RWPE2 (cell line): Measurements from ENCODE around the gene LRRK1.

ENCODE experiments used
- ATAC-seq: fragments of 200-7000 bp; cut with Tn5 transposase; 3 replicates; pipeline ENCODE4 v1.9.1; 2021; ENCODE audit warnings: low read depth
- DNase-seq: peaks from one replicate; pipeline ENCODE4 v3.0.0-alpha.2; 2020; ENCODE audit warnings: low spot score
- H3K27ac ChIP-seq: fragments of 450-650 bp; 2 replicates; pipeline ENCODE4 v1.5.1; 2017; ENCODE audit warnings: mild to moderate bottlenecking; ENCODE audit not compliant: poor library complexity, severe bottlenecking
- H3K27me3 ChIP-seq: fragments of 250-450 bp; sonication (Bioruptor Pico); 2 replicates; pipeline ENCODE4 v1.5.1; 2021; ENCODE audit warnings: mild to moderate bottlenecking, moderate library complexity; ENCODE audit not compliant: insufficient read depth, poor library complexity, severe bottlenecking
- H3K36me3 ChIP-seq: fragments of 250-450 bp; sonication (Bioruptor Pico); 2 replicates; pipeline ENCODE4 v1.5.1; 2020; ENCODE audit warnings: low read depth, mild to moderate bottlenecking, moderate library complexity
- H3K4me1 ChIP-seq: fragments of 250-450 bp; sonication (Bioruptor Pico); 2 replicates; pipeline ENCODE4 v1.5.1; 2021; ENCODE audit warnings: mild to moderate bottlenecking, moderate library complexity; ENCODE audit not compliant: insufficient read depth, poor library complexity, severe bottlenecking
- H3K4me3 ChIP-seq: fragments of 250-450 bp; sonication (Bioruptor Pico); 2 replicates; pipeline ENCODE4 v1.5.1; 2021; ENCODE audit warnings: mild to moderate bottlenecking, moderate library complexity; ENCODE audit not compliant: severe bottlenecking
- H3K9me3 ChIP-seq: fragments of 250-450 bp; sonication (Bioruptor Pico); 2 replicates; pipeline ENCODE4 v1.5.1; 2021; ENCODE audit warnings: mild to moderate bottlenecking, moderate library complexity; ENCODE audit not compliant: severe bottlenecking
- CTCF ChIP-seq: fragments of 450-650 bp; IDR thresholded peaks from one replicate; pipeline ENCODE4 v1.5.1; 2017; ENCODE audit warnings: mild to moderate bottlenecking, moderate library complexity; ENCODE audit not compliant: poor library complexity, severe bottlenecking

The LRRK1 gene

GRCh38 chr15:100931143-100931890 is 12.2 kb downstream of the LRRK1 start:
- peaks cover 10% of the 10 kb centered on the region; the same call in 1 of the 2 replicates for H3K36me3 ChIP-seq
- no peak overlapping the region for H3K4me3 ChIP-seq
- H3K9me3 ChIP-seq, result no peaks in the 10 kb centered on the region
- TF ChIP-seq CTCF, result no peak
- peaks cover 15% of the 10 kb centered on the region for H3K4me1 ChIP-seq
- no peak overlapping the region for H3K27ac ChIP-seq
- ATAC-seq (no peak), DNase-seq (no peak)
- H3K27me3 ChIP-seq, result no peaks in the 10 kb centered on the region

GRCh38 chr15:100932676-100933348 is 13.7 kb downstream of the LRRK1 start:
- no peaks in the 10 kb centered on the region for H3K27me3 ChIP-seq
- no peak for TF ChIP-seq CTCF
- DNase-seq (no peak), ATAC-seq (no peak)
- peaks cover 7% of the 10 kb centered on the region; the same call in 1 of the 2 replicates for H3K36me3 ChIP-seq
- H3K27ac ChIP-seq, result no peak overlapping the region
- peaks cover 15% of the 10 kb centered on the region for H3K4me1 ChIP-seq
- H3K4me3 ChIP-seq, result no peak overlapping the region
- H3K9me3 ChIP-seq, result no peaks in the 10 kb centered on the region

GRCh38 chr15:100934166-100934565 is 15.0 kb downstream of the LRRK1 start:
- no peak for TF ChIP-seq CTCF
- Histone ChIP-seq H3K27ac (no peak overlapping the region), H3K9me3 (no peaks in the 10 kb centered on the region), H3K36me3 (no peaks in the 10 kb centered on the region), H3K4me1 (peaks cover 8% of the 10 kb centered on the region), H3K27me3 (no peaks in the 10 kb centered on the region), H3K4me3 (no peak overlapping the region)
- ATAC-seq (no peak), DNase-seq (no peak)

GRCh38 chr15:100934726-100935125 is 15.6 kb downstream of the LRRK1 start:
- Histone ChIP-seq H3K4me3 (no peak overlapping the region), H3K4me1 (peaks cover 3% of the 10 kb centered on the region), H3K27ac (no peak overlapping the region), H3K9me3 (no peaks in the 10 kb centered on the region), H3K36me3 (no peaks in the 10 kb centered on the region), H3K27me3 (no peaks in the 10 kb centered on the region)
- ATAC-seq (peak; percentile 59), DNase-seq (no peak)
- TF ChIP-seq CTCF, result no peak

- H3K36me3 ChIP-seq, result no peaks in the 10 kb centered on the region
- no peak overlapping the region for H3K4me3 ChIP-seq
- H3K4me1 ChIP-seq, result no peaks in the 10 kb centered on the region
- no peaks in the 10 kb centered on the region for H3K9me3 ChIP-seq
- TF ChIP-seq CTCF, result no peak
- no peak overlapping the region for H3K27ac ChIP-seq
- ATAC-seq, result no peak
- DNase-seq, result no peak
- H3K27me3 ChIP-seq, result no peaks in the 10 kb centered on the region
Observed at GRCh38 chr15:100937171-100937570, 18.0 kb downstream of the LRRK1 start.
